ENCODE measurements around the gene SERINC2. TPM values are rescaled to one million over a fixed set of nuclear protein-coding genes. Genes with fewer than 3 reads are reported as not detected.
"Not testable (repeated sequence)": the region's sequence is repeated elsewhere in the genome, so short reads cannot be mapped to it uniquely, and the experiment has no call there.

Gene SERINC2
- total RNA-seq, 2 experiments from 2014 or later: 0.10 TPM; not detected in 1

DNA sequence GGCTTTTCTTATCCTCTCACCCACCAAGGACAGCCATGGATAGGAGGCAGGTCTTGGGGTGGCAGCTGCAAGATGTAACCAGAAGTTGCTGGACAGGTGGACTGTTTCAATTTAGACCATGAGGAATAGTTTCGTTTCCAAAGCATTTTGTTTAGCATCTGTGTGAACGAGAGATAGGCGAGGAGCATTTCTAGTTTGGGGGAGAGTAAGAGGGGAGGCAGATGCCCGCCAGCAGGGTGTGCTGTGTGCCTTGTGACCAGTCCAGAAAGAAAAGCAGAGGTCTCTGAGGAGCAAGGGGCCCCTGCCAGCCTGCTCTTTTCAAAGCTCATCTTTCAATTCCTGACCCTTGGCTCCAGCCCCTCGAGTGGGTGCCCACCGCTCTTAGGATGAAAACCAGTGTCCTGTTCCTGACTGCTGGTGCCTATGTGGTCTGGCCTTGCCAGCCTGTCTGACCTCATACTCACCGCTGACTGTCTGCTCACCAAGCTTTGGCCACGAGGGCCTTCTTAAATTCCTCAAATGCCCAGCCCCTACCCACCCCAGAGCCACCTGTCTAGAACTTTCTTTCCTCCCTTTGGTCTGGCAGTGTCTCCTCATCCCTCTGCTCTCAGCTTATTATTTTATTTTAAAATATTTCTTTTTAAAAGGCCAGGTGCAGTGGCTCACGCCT, 8.5 kb downstream of the SERINC2 start:
- peaks cover 28% of the 10 kb centered on the region for H3K27me3 Mint-ChIP-seq (ENCODE audit: low read depth)
- H3K36me3 Mint-ChIP-seq (ENCODE audit: low read depth): no peaks in the 10 kb centered on the region
- H3K4me1 Mint-ChIP-seq (ENCODE audit: low read depth): peaks cover 2% of the 10 kb centered on the region
- H3K27ac Mint-ChIP-seq: no peak overlapping the region
- DNase-seq: no peak
- CTCF ChIA-PET: interaction anchor here (0.7 to 9.1 kb wide), 11 partner anchors 12 to 236 kb away, joined by 3 to 80 read pairs (median 4); no protein-coding TSS in a partner anchor
- no peaks in the 10 kb centered on the region for H3K9me3 Mint-ChIP-seq
- intact Hi-C loops (cut with micrococcal nuclease): loop anchor here (1.0 kb wide), 3 partner anchors 27 to 237 kb away; no protein-coding TSS in a partner anchor
- no peak overlapping the region for H3K4me3 Mint-ChIP-seq

DNA sequence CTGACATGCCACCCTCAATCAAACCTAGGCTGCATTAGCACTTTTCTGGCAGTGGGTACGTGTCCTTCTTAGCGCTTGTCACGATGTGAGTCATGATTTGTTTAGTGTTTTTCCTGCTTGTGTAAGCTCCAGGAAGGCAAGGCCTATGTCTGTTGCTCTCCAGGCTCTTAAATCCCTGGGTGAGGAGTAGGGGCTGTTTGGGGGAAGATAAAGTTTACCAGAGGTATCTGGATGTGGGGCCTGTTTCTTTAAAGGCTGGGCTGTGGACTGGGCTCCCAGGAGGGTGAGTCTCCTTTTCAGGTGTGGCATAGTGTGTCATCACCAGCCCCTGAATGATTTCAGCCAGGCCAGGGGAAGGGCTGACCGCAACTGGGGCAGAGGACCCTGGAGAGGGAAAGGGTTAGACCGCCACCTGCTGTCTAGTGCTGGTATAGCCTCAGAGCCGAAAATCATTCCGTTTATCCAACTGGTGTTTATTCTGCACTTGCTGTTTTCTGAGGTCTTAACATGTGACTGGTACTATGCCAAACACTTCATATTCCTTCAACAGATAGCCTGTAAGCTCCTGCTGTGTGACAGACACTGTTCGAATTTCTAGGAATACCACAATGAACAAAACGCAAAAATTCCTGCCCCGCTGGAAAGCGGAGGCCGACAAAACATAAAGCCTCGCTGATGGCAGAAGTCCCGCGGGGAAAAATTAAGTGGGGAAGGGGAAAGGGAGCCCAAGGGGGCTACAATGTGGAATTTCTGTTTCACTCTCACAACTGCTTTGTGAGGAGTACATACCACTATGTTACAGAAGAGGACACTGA, 9.7 kb downstream of the SERINC2 start:
- intact Hi-C loops (cut with micrococcal nuclease): loop anchor here (1.0 kb wide), 3 partner anchors 28 to 238 kb away; no protein-coding TSS in a partner anchor
- H3K4me1 Mint-ChIP-seq (ENCODE audit: low read depth): peaks cover 2% of the 10 kb centered on the region
- no peak overlapping the region for H3K27ac Mint-ChIP-seq
- peaks cover 22% of the 10 kb centered on the region for H3K27me3 Mint-ChIP-seq (ENCODE audit: low read depth)
- DNase-seq: peak; percentile 81
- H3K9me3 Mint-ChIP-seq: no peaks in the 10 kb centered on the region
- H3K36me3 Mint-ChIP-seq (ENCODE audit: low read depth): no peaks in the 10 kb centered on the region
- H3K4me3 Mint-ChIP-seq: no peak overlapping the region
- CTCF ChIA-PET: interaction anchor here (0.6 to 9.1 kb wide), 15 partner anchors 8 to 261 kb away, joined by 3 to 80 read pairs (median 4); no protein-coding TSS in a partner anchor

DNA sequence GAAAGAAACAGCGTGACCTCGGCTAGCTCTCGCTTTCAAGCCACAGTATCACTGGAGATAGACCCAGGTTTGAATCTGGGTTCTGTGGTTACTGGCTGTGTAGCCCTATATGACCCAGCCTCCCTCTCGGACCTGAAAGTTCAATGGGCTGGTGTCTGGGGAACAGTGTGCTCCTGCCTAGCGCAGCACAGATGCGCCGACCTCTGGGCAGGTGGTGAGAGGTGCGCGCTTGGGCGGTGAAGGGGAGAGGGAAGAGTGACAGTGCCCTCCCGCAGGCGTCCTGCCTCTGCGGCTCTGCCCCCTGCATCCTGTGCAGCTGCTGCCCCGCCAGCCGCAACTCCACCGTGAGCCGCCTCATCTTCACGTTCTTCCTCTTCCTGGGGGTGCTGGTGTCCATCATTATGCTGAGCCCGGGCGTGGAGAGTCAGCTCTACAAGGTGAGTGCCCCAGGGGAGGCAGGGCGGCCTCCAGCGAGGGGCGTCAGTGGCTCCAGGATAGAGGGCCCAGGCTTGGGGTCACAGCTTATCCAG, 10.5 kb downstream of the SERINC2 start:
- no peaks in the 10 kb centered on the region for H3K36me3 Mint-ChIP-seq (ENCODE audit: low read depth)
- no peak for DNase-seq
- H3K4me3 Mint-ChIP-seq: no peak overlapping the region
- intact Hi-C loops (cut with micrococcal nuclease): no loop called here
- H3K27me3 Mint-ChIP-seq (ENCODE audit: low read depth): peaks cover 22% of the 10 kb centered on the region
- CTCF ChIA-PET: interaction anchor here (0.7 to 9.1 kb wide), 7 partner anchors 9 to 261 kb away, joined by 3 to 80 read pairs (median 5); no protein-coding TSS in a partner anchor
- H3K27ac Mint-ChIP-seq: no peak overlapping the region
- H3K4me1 Mint-ChIP-seq (ENCODE audit: low read depth): peaks cover 2% of the 10 kb centered on the region
- H3K9me3 Mint-ChIP-seq: no peaks in the 10 kb centered on the region

- H3K9me3 Mint-ChIP-seq: no peaks in the 10 kb centered on the region
- peaks cover 2% of the 10 kb centered on the region for H3K4me1 Mint-ChIP-seq (ENCODE audit: low read depth)
- CTCF ChIA-PET: interaction anchor here (2.2 to 9.1 kb wide), 2 partner anchors 29 to 125 kb away, joined by 10 to 80 read pairs; no protein-coding TSS in a partner anchor
- no peak overlapping the region for H3K27ac Mint-ChIP-seq
- H3K27me3 Mint-ChIP-seq (ENCODE audit: low read depth): peaks cover 22% of the 10 kb centered on the region
- DNase-seq: no peak
- no peaks in the 10 kb centered on the region for H3K36me3 Mint-ChIP-seq (ENCODE audit: low read depth)
- H3K4me3 Mint-ChIP-seq: no peak overlapping the region
- intact Hi-C loops (cut with micrococcal nuclease): no loop called here
These were observed 11.6 kb downstream of the SERINC2 start for GRCh38 chr1:31424568-31424967.

GRCh38 chr1:31425301-31426081, 12.5 kb downstream of the SERINC2 start:
- CTCF ChIA-PET: interaction anchor here (9.1 kb wide), 1 partner anchor 30 kb away, joined by 80 read pairs; no protein-coding TSS in a partner anchor
- intact Hi-C loops (cut with micrococcal nuclease): no loop called here
- peaks cover 22% of the 10 kb centered on the region for H3K27me3 Mint-ChIP-seq (ENCODE audit: low read depth)
- H3K4me1 Mint-ChIP-seq (ENCODE audit: low read depth): peaks cover 2% of the 10 kb centered on the region
- no peak overlapping the region for H3K4me3 Mint-ChIP-seq
- no peaks in the 10 kb centered on the region for H3K36me3 Mint-ChIP-seq (ENCODE audit: low read depth)
- no peak for DNase-seq
- no peak overlapping the region for H3K27ac Mint-ChIP-seq
- no peaks in the 10 kb centered on the region for H3K9me3 Mint-ChIP-seq

DNA sequence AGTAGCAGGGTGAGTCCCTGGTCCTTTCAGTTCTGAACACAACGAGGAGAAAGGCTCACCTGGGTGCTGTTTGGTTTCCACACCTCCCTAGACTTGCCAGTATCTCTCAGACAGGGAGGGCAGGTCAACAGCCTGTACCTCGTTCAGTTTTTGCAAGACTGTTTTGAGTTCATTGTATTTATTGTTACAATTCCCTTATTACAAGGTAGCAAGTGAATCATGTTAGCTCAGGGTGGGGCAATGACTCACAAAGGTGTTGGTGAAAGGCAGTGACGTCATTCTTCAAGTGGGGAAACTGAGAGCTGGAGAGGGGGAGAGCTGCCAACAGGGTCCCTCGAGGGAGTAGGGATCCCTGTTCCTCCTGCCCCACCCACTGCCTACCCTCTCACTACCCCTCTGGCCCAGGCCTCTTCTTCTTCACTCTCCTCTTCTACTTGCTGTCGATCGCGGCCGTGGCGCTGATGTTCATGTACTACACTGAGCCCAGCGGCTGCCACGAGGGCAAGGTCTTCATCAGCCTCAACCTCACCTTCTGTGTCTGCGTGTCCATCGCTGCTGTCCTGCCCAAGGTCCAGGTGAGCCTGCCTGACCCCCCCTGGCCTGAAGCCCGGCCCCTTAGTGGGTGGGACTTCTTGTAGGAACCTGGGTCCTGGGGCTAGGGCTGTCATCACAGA, 13.4 kb downstream of the SERINC2 start:
- Mint-ChIP-seq H3K4me1 (ENCODE audit: low read depth) (peaks cover 2% of the 10 kb centered on the region), H3K27ac (no peak overlapping the region), H3K27me3 (ENCODE audit: low read depth) (peaks cover 22% of the 10 kb centered on the region), H3K36me3 (ENCODE audit: low read depth) (no peaks in the 10 kb centered on the region), H3K4me3 (no peak overlapping the region), H3K9me3 (no peaks in the 10 kb centered on the region)
- CTCF ChIA-PET: interaction anchor here (1.2 to 9.1 kb wide), 2 partner anchors 31 to 241 kb away, joined by 3 to 80 read pairs; no protein-coding TSS in a partner anchor
- no peak for DNase-seq
- intact Hi-C loops (cut with micrococcal nuclease): no loop called here

GRCh38 chr1:31427322-31427721, 14.3 kb downstream of the SERINC2 start:
- Mint-ChIP-seq H3K9me3 (no peaks in the 10 kb centered on the region), H3K4me3 (no peak overlapping the region), H3K36me3 (ENCODE audit: low read depth) (no peaks in the 10 kb centered on the region), H3K27ac (no peak overlapping the region), H3K4me1 (ENCODE audit: low read depth) (peaks cover 2% of the 10 kb centered on the region), H3K27me3 (ENCODE audit: low read depth) (peaks cover 21% of the 10 kb centered on the region)
- no peak for DNase-seq
- CTCF ChIA-PET: interaction anchor here (1.2 kb wide), 1 partner anchor 242 kb away, joined by 3 read pairs; no protein-coding TSS in a partner anchor
- intact Hi-C loops (cut with micrococcal nuclease): no loop called here

DNA sequence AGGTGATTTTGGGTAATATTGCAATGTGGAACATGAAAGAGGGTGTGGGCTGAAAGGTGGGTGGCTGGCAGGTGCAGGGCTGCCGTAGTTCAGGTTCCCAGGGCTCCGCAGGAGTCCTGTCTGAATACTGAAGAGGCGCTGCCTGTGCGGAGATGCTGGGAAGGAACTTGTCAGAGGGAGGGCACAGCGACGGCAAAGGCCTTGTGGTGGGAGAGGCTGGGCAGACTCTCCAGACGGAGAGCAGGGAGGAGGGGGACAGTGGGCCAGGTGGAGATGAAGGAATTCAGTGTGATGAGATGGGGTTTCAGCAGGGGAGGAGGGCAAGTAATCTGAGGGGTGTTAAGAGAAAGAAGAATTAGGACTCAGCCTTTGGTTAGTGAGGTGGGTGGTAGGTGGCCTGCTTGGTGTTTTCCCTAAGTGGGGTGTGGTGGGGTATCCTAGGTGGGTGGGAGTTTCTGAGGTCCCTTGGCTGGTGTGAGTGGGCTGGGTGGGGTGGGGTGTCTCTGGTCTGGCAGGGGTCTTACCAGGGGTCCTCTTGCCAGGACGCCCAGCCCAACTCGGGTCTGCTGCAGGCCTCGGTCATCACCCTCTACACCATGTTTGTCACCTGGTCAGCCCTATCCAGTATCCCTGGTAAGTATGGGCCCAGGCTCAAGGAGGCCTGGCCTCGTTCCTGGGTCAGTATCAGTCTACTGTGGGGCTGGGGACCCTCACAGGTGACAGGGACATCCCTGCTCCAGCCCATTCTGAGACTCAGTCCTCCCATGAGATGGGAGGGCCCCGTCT, 15.6 kb downstream of the SERINC2 start:
- intact Hi-C loops (cut with micrococcal nuclease): no loop called here
- Mint-ChIP-seq H3K4me3 (no peak overlapping the region), H3K9me3 (no peaks in the 10 kb centered on the region), H3K36me3 (ENCODE audit: low read depth) (no peaks in the 10 kb centered on the region), H3K27ac (no peak overlapping the region), H3K4me1 (ENCODE audit: low read depth) (no peaks in the 10 kb centered on the region), H3K27me3 (ENCODE audit: low read depth) (peaks cover 9% of the 10 kb centered on the region)
- DNase-seq: no peak
- CTCF ChIA-PET: no interaction called here

DNA sequence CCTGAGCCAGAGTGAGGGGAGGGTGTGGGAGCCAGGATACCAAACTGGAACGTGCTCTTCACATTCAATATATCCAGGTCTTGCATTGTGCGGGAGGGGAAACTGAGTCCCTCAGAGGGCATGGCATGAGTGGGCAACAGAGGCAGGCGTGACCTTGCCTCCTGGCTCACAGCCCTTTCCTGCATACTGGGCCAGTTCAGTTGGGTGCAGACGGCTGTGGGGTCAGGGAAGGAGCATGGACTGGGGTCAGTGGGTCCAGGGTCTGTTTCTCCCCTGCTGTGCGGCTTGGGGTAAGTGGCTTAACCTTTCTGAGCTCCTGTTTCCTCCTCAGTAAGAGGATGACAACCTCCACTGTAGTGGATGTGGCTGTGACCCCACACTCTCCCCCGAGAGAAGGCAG, 16.6 kb downstream of the SERINC2 start:
- Mint-ChIP-seq H3K27ac (no peak overlapping the region), H3K4me1 (ENCODE audit: low read depth) (no peaks in the 10 kb centered on the region), H3K27me3 (ENCODE audit: low read depth) (peaks cover 2% of the 10 kb centered on the region), H3K36me3 (ENCODE audit: low read depth) (no peaks in the 10 kb centered on the region), H3K9me3 (no peaks in the 10 kb centered on the region), H3K4me3 (no peak overlapping the region)
- DNase-seq: no peak
- CTCF ChIA-PET: no interaction called here
- intact Hi-C loops (cut with micrococcal nuclease): no loop called here

- H3K4me1 Mint-ChIP-seq (ENCODE audit: low read depth); H3K27ac Mint-ChIP-seq; H3K27me3 Mint-ChIP-seq (ENCODE audit: low read depth); H3K4me3 Mint-ChIP-seq; CTCF ChIA-PET; H3K36me3 Mint-ChIP-seq (ENCODE audit: low read depth); intact Hi-C loops (cut with micrococcal nuclease); DNase-seq; H3K9me3 Mint-ChIP-seq: not testable (repeated sequence)
These were observed 18.6 kb downstream of the SERINC2 start for GRCh38 chr1:31431351-31432257.

All from activated naive CD4-positive, alpha-beta T cell treated with anti-CD3 and anti-CD28 coated beads for 36 hours (primary cell).